Measurements from ENCODE around the gene EPAS1. TPM values are rescaled to one million over a fixed set of nuclear protein-coding genes. Genes with fewer than 3 reads are reported as not detected.

The EPAS1 gene
- total RNA-seq, 1 donor: 45.6 TPM

DNA sequence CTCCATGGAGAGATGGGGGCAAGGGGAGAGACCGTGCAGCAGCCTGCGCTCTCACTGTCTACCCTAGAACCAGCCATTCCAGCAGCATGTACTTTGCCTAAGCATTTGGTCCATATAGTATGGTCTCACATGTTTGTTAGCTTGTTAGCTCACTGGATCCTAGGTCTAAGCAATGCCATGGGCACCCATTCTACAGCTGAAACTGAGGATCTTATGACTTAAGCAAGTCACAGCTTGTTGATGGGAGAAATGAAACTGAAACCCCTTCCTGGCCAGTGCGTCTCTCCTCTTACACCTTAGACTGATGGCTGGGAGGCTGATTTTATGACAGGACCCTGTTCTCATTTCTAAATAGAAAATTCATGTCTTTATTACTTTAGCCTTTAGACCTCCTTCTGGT is 90.1 kb downstream of the EPAS1 start:
- TF ChIP-seq, protein P1, sequence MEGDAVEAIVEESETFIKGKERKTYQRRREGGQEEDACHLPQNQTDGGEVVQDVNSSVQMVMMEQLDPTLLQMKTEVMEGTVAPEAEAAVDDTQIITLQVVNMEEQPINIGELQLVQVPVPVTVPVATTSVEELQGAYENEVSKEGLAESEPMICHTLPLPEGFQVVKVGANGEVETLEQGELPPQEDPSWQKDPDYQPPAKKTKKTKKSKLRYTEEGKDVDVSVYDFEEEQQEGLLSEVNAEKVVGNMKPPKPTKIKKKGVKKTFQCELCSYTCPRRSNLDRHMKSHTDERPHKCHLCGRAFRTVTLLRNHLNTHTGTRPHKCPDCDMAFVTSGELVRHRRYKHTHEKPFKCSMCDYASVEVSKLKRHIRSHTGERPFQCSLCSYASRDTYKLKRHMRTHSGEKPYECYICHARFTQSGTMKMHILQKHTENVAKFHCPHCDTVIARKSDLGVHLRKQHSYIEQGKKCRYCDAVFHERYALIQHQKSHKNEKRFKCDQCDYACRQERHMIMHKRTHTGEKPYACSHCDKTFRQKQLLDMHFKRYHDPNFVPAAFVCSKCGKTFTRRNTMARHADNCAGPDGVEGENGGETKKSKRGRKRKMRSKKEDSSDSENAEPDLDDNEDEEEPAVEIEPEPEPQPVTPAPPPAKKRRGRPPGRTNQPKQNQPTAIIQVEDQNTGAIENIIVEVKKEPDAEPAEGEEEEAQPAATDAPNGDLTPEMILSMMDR (IDR thresholded peaks at IDR 0.05; ENCODE audit: insufficient read depth, low read length): no peak
- H3K4me3 ChIP-seq (ENCODE audit: low read depth, low read length): no peak overlapping the region
- DNase-seq (ENCODE audit: low read depth): no peak

DNA sequence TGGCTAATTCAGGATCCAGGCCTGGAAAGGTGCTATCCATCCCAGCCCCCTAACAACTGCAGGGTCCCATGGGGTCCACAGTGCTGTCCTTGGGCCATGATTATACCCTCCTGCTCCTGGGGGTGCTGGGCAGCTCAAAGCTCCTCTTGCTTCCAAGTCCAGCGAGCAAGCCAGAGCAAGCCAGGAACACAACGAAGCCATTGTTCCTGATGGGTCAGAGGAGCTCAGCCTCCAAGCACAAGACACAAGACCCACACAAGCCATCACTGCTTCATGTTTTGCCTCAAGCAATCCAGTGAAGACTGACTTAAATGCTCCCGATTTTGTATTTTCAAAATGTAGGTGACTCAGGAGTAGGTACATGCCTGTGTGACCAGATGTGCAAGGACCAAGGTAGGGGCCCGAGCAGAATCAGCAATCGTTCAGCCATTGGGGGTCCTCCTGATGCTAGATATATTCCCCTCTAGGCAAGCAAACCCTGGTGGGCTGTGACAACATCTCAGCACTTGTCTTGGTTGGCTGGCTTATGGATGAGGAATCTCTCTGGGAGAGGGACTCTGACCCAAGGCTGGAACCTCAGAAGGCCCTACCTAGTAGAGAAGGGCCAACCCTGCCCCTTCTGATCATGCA is 90.8 kb downstream of the EPAS1 start:
- no peak overlapping the region for H3K4me3 ChIP-seq (ENCODE audit: low read depth, low read length)
- DNase-seq (ENCODE audit: low read depth): no peak
- TF ChIP-seq, protein P1 (IDR thresholded peaks at IDR 0.05; ENCODE audit: insufficient read depth, low read length): no peak

DNA sequence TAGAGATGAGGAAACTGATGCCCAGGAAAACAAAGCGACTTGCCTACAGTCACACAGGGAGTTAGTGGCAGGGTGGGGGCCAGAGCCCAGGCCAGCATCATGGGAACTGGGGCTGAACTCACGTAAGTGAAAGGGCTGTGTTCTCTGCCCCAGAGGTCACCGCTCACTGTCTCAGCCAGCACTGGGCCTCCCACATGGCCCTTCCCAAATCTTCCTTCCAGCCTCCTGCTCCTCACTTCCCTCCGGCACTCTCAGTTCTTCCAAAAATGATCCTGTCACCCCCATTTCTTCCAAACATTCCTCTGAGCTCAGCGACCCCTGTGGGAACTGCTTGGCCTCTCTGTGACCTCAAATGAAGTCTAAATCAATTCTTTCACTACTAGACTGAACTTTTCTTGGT is 91.7 kb downstream of the EPAS1 start:
- no peak for DNase-seq (ENCODE audit: low read depth)
- TF ChIP-seq, protein P1 (IDR thresholded peaks at IDR 0.05; ENCODE audit: insufficient read depth, low read length): no peak
- H3K4me3 ChIP-seq (ENCODE audit: low read depth, low read length): no peak overlapping the region

DNA sequence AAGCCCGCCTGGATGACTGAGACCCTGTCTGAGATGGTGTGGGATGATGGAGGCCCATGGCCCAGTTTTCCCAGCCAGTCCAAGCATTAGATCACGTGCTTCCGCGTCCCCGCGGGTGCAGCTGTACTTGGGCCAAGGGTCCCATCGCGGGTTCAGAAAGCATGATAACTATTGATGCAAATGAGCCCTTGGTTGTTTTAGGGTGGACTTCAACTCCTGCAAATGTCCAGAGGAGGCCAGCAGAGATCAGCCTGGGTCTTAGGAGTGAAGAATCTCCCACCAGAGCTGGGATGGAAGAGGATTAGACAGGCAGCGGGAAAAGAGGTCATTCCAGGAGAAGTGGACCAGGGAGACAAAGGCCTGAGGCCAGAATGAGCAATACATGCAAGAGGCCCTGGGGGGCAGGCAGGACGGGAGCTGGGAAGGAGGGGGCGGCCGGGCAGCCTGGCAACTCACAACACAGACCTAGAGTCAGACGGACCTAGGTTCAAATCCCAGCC is 92.3 kb downstream of the EPAS1 start:
- TF ChIP-seq, protein P1 (IDR thresholded peaks at IDR 0.05; ENCODE audit: insufficient read depth, low read length): no peak
- DNase-seq (ENCODE audit: low read depth): peak; percentile 30
- no peak overlapping the region for H3K4me3 ChIP-seq (ENCODE audit: low read depth, low read length)

DNA sequence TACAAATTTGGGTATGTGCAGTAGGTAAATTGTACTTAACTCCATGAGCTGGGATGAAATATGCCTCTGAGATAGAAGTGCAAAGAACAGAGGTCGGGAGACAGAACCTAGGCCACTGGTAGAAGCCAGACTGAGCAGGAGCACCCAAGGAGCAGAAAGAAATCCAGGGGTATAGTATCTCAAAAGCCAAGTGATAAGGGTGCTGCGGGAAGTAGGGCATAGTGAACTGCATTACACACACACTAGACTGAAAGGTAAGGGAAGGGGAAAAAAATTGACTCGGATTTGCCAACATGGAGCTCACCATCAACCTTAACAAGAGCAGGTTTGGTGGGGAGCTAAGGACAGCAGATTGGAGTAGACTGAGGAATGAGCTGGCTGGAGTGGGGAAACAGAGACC is 92.8 kb downstream of the EPAS1 start:
- no peak for DNase-seq (ENCODE audit: low read depth)
- H3K4me3 ChIP-seq (ENCODE audit: low read depth, low read length): no peak overlapping the region
- TF ChIP-seq, protein P1 (IDR thresholded peaks at IDR 0.05; ENCODE audit: insufficient read depth, low read length): no peak

DNA sequence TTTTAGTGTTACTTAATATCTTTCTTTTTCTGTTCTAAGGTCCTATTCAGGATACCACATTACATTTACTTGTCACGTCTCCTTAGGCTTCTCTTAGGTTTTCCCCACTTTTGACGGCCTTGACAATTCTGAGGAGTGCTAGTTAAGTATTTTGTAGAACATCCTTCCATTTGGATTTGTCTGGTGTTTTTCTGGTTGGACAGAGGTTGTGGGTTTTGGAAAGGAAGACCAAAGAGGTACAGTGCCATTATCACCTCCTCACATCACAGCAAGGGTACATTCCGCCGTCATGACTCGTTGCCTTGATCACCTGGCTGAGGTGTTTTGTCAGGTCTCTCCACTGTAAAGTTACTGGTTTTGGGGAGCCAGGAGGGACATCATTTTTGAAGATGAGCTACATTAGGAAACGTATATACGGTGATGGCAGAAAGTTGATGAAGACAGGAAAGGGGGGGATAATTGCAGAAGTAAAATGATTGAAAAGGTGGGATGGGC is 93.7 kb downstream of the EPAS1 start:
- TF ChIP-seq, protein P1 (IDR thresholded peaks at IDR 0.05; ENCODE audit: insufficient read depth, low read length): no peak
- H3K4me3 ChIP-seq (ENCODE audit: low read depth, low read length): no peak overlapping the region
- DNase-seq (ENCODE audit: low read depth): no peak

All from fibroblast of the aortic adventitia (primary cell).